HG02943 (cell line): Measurements from ENCODE around the gene SREK1IP1.

ENCODE experiments used
- ATAC-seq: cut with Tn5 transposase; IDR thresholded peaks from one replicate; pipeline ENCODE4 v1.9.1; 2021; ENCODE audit warnings: mild to moderate bottlenecking, low read depth, moderate library complexity; ENCODE audit not compliant: unreplicated experiment

SREK1IP1 gene

DNA sequence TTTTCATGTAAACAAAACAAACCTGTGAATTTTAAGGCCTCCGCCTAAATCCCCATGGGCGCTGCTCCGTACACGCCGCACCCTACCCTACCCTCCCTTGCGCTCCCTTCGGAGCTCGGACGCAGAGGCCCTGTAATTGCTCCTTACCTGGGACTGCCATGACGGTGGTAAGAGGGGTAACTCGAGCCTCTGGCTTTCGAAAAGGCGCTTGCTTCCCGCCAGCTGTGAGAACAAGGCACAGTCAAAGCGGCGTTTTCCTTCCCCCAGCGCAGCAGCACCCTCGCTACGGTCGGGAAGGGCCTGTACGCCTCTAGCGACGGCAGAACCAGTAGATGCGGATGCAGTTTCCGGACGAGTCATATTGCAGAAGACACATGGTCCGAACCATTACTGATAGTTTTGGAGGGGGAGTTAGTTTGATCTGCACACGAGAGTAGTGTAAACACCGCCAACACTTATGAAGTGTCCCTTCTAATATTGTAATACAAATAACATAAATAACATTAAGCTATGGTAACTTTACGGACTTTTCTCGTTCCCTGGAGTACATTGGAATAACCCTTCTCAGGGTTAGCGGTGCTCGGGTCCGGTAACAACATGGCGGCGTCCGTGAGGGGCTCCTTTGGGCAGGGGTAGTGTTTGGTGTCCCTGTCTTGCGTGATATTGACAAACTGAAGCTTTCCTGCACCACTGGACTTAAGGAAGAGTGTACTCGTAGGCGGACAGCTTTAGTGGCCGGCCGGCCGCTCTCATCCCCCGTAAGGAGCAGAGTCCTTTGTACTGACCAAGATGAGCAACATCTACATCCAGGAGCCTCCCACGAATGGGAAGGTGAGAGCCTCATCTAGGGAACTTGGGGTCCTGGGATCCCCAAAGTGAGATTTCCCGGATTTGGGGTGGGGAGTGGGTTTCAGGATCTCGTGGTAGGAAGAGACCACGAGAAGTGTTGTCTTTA lies at the start of gene SREK1IP1, which contains the start of gene CWC27:
SREK1IP1 (minus strand) TSS at position 334 of the 955 bp plus-strand sequence; CDS start at position 160, 174 bp downstream.
CWC27 (plus strand) TSS at position 573 of the 955 bp plus-strand sequence; CDS start at position 790, 217 bp downstream.
- peak; percentile 99 for ATAC-seq

DNA sequence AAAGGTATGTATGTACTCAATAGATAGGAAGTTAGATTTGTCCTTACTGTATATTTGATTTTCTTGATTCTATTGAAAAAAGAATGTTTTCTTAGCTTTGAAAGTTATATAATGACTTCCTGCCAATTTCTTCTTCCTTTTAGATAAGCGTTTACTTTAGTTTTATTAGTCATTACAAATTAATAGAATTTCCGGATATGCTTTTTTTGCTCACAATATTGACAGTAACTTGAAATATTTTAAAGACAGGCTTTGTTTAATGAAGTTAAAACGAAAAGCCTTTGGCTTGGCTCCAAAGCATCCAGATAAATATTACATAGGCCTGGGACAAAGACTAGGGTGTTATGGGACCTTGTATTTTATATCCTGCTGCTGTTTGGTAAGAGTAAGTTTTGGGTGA lies 49.8 kb upstream of the SREK1IP1 start:
- no peak for ATAC-seq

DNA sequence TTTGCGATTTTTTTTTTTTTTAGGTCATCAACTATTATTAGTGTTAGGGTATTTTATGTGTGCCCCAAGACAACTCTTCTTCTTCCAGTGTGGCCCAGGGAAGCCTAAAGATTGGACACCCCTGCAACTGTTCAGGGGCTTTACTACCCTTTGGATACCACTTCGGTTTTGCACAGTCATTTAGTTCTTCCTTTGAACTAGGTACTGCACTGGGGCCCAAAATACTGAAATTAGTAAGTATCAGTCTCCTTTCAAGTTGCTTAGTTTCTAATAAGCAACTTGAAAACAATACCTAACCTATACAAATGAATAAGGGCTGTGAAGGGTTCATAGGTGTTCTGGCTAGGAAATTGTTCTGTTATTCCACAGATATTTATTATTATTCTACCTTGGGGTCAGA lies 45.6 kb upstream of the SREK1IP1 start:
- peak; percentile 79 for ATAC-seq

DNA sequence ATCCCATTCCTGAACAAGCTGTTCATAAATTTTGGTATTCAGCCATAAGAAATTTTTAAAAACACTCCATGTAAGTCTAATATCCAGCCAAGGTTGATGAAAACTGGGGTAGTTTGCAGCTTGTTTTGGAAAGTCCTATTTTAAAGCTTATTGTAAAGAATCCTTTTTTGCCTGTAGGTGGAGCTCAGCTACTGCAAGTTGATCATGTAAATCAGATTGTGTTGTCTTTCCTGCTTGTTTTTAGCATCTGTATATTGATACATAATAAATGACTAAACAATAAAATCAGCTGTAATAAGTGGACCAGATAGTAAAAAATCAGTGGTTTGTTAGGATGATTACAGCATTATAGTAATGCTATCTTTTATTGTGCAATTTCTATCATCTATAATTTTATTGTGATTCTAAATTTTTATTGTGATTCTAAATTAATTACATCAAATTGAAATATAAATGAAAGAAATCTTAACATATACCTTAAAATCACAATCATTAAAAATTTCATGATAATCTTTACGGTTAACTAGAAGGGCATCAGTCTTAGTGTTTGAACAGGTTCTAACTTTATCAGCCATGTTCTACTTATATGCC lies 42.7 kb upstream of the SREK1IP1 start:
- peak; percentile 73 for ATAC-seq

DNA sequence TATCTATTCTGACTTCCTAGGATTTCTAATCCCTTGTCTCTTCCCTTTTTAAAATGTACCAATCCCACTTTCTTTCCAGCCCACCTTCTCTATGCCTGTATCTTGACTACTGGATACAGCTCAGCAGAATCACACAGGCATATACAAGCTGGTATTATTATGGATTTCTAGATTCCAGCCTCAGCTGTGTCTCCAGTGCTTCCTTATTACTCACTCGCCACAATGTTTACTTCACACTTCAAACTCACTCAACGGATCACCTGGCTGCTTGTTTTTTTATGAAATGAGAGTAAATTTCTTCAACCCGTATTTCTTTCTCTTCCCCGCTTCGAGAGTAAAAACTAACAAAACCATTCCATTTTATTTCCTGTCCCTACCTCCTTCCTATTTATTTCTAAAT lies 39.0 kb upstream of the SREK1IP1 start:
- ATAC-seq, result no peak

DNA sequence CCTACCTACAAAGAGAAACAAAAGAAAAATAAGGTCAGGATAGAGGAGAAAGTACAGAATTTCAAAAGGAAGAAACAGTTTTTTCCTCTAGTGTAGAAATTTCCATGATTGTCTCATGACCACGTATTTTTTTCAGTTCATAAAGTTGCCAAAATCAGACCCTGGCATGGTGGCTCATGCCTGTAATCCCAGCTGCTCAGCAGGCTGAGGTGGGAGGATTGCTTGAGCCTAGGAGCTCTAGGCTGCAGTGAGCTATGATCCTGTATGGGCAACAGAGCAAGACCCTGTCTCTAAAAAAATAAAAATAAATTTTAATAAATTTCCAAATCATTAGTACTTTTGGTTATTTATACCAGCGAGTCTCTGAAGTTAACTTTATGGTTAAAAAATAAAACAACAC lies 38.0 kb upstream of the SREK1IP1 start:
- no peak for ATAC-seq

DNA sequence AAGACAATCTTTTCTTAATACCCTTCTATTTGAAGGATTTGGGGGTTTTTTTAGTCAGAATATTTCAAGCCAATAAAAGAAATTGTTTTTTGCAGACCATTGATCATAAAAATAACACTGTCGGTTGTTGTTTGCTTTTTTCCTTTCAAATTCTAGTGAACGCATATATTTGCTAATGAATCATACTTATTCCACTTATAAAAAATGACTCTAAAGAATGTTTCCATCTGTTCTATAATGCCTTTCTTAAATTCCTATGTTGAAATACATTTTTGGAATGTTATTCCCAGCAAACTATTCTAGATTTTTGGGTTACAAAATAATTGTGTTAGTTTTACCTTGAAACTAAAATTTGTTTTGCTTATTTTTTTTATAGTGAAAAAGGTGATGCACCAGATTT lies 32.4 kb upstream of the SREK1IP1 start:
- no peak for ATAC-seq

DNA sequence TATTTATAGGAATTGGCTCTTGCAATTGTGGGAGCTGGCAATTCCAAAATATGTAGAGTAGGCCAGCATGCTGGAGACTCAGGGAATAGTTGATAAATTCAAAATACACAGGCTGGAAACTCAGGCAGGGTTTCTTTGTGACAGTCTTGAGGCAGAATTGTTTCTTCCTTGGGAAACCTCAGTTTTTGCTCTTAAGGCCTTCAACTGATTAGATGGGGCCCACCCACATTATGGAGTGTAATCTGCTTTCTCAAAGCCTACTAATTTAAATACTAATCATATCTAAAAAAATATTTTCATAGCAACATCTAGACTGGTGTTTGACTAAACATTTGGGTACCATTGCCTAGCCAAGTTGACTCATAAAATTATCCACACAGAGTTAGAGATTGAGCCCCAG lies 27.8 kb upstream of the SREK1IP1 start:
- ATAC-seq, result no peak

DNA sequence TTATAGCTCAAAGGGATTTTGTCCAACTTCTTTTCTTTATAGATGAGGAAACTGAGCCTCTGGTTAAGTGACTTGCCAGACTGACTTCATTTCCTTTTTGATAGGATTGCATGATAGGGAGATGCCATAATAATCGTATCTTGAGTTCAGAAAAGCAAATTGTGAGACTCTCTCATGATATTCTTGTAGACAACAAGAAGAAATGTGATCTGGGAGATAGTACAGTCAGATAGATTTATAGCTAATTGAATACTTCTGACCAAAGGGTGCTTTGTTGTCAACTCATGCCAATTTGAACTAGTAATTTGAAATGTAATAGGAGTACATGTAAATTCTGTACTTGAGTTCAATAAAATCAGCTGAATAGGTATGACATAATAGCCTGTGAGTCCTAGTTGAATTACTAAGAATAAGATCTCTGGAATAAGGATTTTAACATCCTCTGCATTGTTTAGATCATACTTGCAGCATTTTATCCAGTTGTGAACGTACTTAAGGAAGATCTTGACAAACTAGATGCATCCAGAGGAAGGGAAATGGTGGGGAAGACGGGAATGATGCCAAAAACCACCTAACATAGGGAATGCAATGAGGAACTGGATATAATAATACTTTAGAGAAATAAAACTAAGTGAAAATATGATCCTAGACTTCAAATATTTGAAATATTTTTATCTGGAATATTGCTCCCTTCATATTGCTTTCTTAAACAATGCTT lies 25.7 kb upstream of the SREK1IP1 start:
- ATAC-seq, result no peak

DNA sequence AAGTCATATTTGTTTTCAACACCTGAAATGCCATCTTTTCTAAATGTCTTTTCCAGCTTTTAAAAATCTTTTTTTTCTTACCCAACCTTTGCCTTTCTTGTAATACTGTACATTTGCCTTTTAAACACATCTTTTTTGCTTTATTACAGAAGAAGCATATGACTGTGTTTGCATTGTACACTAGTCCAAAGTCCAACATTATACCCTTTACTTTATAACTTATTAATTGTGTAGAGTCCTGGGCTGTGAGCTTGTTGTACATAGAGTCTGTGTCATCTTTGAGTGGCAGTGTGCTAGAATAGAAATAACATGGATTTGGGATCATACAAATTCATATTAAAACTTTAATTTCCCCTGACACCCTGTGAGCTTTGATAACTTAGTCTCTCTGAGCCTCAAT lies 24.0 kb upstream of the SREK1IP1 start:
- no peak for ATAC-seq

DNA sequence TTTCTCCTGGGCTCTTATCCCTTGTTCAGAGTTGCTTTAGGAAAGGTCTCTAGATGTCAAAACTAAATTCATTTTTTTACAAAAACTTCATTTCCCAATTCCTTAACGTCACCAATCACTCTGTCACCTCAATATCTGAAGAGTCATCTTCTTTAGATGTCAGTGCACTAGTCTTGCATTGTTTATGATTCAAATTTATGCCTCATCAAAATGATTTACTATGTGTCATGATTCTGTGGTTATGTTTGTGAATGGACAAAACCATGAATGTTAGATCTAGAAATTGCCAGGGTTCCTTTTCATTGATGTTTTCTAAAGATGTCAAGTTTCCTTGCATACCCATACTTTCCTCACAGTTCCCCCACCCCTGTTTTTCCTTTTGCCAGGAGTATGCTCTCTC lies 21.7 kb upstream of the SREK1IP1 start:
- no peak for ATAC-seq

DNA sequence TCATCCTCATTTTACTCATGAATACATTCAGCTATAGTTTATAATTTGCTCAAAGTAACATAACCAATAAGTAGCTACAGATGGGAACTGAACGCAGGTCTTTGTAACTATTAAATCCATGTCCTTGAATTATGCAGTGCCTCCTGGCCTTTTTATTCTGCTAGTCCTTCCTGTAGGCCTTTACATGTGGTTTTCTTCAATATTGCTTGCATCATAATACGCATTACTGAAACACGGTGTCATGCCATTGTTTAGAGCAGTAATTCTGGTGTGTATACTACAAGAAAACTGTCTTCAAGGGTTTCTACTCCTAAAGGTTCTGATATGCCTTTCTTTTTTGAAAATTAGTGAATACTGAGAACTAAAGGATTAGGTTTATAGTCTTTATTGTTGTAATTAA lies 21.0 kb upstream of the SREK1IP1 start:
- ATAC-seq, result no peak

DNA sequence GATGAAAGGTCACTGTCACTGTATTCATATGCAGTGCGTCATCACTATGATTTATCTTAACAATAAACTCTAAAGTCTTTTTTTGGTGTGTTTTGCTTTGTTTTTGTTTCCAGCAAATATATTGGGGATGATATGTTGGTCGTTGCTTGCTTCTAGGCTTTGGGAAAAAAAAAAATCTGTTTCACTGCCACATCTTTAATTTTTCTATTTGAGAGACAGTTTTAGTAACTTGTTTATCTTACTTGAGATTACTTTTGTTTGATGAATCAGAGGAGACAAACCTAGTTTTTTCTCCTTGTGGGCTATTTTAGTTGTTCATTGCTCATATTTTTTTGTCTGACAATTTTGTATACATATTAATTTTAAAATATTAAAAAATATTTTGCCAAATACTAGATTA lies 19.7 kb upstream of the SREK1IP1 start:
- ATAC-seq, result no peak

DNA sequence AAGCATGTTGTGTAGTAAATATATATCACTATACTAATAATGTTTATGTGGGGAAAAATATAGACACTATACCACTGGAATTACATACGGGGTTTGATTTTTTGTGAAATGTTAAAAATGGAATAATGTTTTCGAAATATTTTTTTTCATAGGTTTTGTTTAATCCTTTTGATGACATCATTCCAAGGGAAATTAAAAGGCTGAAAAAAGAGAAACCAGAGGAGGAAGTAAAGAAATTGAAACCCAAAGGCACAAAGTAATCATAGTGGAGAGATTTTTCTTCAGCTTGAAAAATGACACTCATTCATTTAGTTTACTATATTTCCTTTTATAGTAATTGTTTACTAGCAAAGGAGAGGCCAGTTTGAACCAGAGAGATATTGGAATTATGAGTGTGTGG lies 17.9 kb upstream of the SREK1IP1 start:
- ATAC-seq, result no peak

DNA sequence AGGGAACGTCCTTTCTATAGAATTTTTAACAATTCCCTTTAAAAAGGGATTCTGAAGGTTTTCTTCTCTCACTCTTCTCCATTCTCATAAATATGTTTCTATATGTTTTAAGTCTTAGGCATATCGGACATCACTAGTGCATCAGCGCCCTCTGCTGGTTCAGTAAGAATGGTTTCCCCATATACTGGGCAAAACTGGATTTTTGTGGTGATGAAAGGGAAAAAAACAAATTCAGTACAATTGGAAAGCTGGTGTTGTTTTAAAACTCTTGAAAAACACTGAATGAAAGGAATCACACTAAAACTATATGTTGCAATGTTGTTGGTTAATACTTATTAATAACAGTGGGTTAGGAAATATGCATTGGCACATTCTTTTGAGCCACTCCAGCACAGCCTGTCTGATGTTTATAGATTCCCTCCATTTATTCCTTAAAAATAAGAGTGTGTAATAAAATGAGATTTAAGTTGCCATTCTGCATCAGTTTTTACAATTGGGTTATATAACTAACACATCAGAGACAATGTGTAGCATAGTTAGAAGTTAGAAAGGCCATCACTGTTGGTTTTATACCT lies 16.0 kb upstream of the SREK1IP1 start:
- ATAC-seq, result peak; percentile 78

DNA sequence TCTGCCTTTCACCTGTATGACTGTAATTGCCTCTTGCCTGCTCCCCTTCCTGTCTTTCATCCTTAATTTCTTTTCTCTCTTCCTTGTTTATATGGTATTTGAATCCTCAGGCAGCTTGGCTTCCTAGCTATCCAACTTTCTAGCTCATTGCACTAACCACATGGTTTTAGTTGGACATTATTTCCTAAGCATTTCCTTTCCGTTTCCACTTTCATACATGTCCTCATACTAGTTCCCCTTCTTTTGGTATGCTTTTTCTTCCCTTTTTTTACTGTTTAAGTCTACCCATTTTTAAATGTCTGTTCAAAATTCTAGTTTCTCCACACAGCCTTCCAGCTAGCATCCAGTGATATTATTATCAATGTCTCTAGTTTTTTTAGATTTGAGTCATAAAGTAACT lies 6.8 kb upstream of the SREK1IP1 start:
- no peak for ATAC-seq

DNA sequence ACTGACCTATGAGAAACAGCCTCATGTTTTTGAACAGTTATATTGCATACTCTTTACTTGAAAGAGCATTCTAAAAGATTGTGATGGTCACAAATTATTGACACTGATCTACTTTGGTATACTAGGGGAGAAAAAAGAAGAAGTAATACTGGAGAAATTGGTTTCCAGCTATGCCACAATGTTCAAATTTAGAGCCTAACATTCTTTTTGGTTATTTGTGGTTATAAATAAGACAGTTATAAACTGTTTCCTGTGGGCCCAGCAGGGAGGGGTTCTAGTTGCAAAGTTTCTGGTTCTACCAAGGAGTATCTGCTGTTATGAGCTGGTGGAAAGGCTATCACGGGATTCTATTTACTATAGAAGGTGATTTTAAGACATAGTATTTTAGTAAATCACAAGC lies 5.0 kb upstream of the SREK1IP1 start:
- no peak for ATAC-seq

DNA sequence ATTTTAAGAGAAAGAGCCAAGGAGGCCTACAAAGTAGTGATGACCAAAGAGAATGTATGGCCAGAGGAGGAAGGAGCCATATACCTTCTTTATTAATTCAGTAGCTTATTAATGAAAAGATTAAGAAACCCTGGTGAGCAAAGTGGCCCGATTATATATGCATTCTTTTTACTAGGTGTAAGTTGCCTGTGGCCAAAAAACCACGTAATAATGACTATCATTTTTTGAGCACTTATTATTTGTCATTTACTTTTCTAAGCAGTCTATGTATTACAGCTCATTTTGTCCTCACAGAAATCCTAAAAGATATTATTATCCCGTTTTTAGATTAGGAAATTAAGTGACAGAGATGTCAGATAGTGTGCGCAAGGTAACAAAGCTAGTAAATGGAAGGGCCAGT lies 3.2 kb upstream of the SREK1IP1 start:
- no peak for ATAC-seq

DNA sequence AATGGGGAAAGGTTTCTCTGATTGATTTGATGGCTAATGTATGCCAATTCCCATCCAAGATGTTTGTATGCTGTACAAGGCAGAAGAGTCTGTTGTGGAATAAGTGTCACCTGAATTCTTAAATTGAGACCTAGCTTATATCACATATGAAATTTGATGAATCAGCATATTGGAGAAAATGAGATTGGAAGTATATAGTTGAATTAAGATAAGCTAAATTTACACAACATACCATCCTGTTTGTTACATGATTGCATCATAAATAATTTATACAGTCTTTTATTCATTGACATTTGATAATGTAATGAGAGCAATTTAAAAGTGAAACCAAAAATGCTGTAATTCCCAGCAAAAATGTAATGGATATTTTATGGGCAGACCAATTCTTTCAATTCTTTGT lies 1.4 kb upstream of the SREK1IP1 start:
- ATAC-seq, result no peak

DNA sequence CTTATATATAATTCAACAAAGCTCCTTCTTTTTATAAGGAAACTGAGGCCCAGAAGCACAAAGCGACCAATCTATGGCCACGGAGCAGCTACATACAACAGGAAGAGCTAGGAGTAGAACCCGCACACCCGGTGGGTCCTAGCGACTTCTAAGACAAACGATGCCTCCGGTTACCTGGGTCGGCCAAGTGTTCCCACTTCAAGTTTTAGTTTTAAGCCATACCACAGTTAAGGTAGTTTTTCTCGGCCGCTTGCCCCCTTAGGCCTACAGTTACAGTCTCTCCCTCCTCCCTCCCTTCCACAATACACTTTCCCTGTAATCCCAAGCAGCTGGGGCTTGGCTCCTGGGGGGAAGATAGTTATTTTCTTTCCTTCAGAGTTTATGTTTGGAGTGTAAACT lies 533 bp downstream of the SREK1IP1 start:
- peak; percentile 11 for ATAC-seq

DNA sequence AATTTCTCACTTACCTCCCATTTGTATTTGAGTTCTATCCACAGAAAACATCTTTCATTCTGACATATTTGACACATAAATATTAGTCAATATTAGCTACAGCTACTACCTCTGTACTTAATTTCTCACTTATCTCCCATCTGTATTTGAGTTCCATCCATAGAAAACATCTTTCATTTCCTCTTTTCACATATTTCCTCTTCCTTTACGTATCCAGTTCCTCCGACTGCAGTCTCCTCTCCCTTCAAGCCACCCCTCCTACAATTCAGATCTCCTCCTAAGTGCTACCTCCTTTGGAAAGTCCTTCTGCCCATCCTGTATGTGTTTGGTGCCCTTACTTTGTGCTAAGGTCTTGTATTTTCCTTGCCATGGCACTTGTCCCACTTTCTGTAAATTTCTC lies 1.6 kb downstream of the SREK1IP1 start:
- ATAC-seq, result no peak
